ENCODE results near the gene CCDC27.
"Not testable (repeated sequence)": the region's sequence is repeated elsewhere in the genome, so short reads cannot be mapped to it uniquely, and the experiment has no call there.

The CCDC27 gene

DNA sequence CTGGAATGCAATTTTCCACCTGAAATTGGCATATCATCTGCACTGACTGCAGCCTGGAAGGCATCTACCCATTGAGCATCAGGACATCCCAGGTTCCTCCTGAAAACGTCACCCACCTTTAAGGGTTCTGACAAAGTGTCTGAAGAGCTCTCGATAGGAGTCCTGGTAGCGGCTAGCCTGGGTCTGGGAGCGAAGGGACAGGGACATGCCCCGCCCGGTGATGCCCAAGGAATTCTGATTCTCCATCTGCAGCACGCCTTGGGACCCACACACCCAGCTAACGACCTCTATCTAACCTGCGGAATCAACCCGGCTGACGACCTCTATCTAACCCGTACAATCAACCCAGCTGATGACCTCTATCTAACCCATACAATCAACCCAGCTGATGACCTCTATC lies 13.3 kb upstream of the CCDC27 start:
- DNase-seq = no peak

DNA sequence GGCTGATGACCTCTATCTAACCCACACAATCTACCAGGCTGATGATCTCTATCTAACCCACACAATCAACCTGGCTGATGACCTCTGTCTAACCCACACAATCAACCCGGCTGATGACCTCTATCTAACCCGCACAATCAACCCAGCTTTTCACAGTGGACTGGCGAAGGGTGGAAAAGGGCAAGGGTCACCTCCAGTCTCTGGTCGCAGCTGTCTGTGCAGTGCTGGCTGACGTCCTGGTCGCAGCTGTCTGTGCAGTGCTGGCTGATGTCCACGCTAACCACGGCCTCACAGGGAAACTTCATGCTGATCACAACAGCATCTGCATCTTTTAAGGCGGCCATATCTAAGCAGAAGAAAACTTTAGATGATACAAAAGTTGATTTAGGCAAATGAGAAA lies 12.2 kb upstream of the CCDC27 start:
- peak; percentile 25 for DNase-seq

DNA sequence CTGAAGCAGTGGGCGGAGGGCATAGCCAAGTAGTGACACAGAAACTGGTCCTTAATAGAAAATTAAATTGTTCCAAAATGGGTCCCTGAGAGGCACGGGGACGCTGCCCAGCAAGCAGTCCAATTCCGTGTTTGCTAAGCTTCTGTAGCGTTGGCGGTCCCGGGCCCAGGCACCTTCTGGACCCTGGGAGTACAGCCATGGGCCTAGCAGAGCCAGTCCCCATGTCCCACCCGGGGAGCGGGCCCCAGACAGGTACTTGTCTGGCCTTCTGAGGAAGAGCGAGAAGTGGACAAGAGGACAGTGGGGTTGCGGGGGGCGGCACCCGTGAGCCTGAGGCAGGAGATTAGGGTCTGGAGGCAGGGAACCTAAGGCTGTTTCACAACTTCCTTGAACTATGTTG lies 11.5 kb upstream of the CCDC27 start:
- DNase-seq = peak; percentile 7

DNA sequence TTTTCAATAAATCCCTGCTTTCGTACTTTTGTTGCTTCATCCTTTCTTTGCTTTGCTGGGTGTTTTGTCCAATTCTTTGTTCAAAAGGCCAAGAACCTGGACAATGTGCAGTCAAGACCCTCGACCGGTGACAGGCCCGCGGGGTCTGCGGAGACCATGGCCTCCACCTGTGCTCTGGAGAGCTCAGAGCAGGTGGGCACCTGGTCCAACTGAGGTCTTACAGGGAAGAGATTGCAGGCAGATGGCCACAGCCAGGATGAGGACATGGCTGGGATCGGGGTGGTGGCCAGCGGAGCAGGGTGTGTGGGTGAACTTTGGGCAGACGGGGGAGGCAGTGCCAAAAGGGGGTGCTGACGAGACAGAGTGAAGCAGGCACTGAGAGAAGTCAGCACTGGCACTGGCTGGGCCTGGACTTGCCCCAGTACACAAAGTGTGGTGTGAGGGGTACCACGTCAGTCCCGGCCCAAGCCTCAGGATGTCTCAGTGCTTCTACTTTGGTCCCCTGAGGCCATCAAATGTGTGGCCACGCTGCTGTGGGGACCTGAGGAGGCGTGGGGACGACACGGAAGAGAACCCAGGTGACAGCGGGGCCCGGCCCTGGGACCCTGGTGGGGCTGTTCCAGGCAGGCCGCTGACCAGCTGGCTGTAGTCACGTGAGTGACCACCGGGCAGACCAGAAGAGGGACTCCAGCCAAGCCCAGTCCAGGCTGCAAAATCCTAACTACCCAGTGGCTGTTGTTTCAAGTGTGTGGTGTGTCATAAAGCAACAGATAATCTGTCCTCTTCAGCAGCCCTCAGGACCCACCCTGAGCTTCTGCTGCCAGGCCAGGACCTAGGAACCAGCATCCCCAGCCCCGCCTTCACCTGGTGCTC lies 10.4 kb upstream of the CCDC27 start:
- DNase-seq = peak; percentile 12

DNA sequence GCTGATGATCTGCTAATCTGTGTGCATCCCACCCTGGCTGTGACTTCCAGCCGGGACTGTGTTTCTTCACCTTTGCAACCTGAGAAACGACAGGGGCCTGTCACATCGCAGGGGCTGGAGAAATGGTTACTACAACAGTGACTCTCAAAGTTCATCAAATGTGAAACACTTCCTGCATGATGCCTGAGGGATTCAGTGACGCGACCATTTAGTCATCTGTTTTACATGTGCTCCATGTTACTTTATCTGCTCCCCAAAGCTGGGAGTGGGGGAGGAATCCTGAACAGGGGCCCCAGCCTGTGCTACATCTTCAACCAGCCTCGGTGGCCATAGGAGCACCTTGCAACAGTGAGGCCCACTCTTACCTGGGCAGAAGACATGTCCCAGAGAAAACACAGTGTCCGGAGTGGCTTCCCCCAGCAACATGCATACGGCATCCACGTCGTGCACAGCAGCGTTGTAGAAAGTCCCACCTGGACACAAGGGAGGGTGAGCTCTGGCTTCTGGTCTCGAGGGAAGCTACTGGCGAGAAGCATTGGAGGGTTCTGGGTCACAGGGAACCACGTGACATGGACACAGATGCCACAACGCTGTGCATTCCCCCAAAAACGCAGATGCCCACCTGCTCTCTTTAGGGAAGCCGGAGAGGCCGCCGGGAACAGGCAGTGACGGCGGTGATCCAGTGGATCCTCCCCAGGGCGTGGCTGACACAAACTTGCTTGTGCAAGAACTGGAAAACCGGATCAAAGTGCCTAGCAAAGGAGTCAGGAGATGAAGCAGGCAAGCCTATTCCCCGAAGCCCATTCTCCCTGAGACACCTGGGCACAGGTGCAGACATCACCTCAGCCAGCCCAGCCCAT lies 9.6 kb upstream of the CCDC27 start:
- DNase-seq = peak; percentile 14

DNA sequence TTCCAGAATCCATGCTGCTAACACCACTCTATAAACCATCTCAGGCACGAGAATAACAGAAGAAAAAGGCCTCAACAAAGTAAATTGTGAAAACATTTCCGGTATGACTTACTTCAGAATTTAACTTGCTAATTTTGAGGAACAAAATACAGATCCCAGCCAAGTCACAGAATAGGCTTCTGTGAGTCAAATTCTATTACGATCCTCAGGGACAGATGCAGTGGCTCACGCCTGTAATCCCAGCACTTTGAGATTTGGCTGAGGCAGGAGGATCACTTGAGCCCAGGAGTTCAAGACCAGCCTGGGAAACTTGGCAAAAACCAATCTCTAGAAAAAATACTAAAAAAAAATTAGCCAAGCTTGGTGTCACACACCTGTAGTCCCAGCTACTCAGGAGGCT lies 8.8 kb upstream of the CCDC27 start:
- no peak for DNase-seq

DNA sequence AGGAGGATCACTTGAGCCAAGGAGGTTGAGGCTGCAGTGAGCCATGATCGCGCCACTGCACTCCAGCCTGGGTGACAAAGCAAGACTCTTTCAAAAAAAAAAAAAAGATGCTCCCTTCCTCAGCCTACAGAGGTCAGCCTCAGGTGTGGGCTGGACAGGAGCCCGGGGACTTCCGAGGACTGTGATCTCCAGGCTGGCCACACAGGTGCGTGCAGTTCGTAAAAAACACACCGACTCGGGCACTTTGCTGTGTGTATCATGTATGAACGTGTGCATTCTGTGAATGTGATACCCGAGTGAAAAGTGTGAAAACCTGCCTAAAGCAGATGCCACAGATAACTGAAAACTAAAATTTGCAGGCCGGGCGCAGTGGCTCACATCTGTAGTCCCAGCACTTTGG lies 8.4 kb upstream of the CCDC27 start:
- DNase-seq = peak; percentile 0

DNA sequence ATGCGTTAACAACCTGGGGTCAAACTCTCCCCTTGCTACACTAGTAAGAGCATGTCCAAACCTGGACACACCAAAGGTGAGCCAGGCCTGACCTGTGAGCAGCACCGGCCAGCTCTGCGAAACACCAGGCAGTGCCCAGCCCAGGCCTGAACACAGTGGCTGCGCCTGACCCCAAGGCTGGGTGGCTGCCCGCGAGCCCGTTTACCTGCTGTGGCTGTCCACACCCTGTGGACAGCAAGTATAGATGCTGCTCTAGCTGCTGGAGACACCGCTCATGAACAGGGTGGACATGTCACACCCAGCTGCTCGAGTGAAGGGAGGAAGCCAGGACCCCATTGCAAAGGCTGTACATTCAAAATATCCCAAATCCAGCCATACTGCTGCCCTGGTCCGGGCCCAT lies 7.6 kb upstream of the CCDC27 start:
- DNase-seq = peak; percentile 19

DNA sequence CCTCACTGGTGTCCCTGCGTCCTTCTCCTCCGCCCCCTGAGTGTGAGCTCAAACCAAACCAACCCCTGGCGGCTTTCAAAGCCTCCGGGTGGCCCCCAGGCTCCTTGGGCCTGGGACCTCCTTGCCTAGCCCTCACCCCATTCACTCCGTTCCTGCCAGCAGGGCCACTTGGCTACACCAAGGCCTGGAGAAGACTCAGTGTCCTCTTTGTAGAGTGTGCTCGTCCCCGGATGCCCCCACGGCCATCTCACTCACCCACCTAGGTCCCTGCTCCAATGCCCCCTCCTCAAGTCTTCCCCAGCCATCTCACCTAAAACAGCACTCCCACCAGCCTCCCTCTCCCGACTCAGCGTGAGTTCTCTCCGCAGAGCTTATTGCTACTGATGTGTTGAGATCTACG lies 7.2 kb upstream of the CCDC27 start:
- DNase-seq = peak; percentile 23

DNA sequence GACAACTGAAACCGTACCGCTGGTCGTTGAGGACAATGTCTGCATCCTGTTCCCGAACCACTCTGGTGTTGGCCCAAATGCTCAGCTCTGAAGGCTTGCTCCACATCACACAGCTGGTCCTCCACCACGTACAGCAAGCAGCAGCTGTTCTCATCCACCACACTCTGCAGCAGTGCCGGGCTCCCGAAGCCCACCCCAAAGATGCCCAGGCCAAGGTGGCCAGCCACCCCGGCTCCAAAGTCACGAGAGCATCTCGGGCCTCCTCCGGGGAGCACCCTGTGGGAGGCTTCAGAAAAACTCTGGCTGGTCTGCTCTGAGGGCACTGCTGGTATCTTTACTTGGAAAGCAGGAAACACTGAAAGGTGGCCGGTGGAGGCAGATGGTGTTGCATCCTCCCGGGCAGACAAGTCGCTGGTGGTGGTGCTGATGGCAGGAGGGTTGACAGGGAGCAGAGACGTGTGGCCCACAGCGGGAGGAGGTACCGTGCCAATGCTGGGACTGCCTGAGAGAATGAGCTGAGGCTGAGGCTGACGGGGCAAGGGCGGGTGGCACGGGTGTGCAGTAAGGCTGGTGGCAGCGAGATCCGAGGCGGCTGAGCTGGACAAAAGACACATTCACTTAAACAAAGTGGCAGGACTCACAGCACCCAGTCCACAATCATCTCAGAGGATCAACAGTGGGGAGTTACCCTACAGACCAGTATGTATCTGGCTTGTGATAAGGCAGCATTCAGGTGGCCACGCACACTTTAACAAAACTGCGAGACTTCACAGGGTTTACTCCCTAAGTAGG lies 6.5 kb upstream of the CCDC27 start:
- DNase-seq = peak; percentile 32

DNA sequence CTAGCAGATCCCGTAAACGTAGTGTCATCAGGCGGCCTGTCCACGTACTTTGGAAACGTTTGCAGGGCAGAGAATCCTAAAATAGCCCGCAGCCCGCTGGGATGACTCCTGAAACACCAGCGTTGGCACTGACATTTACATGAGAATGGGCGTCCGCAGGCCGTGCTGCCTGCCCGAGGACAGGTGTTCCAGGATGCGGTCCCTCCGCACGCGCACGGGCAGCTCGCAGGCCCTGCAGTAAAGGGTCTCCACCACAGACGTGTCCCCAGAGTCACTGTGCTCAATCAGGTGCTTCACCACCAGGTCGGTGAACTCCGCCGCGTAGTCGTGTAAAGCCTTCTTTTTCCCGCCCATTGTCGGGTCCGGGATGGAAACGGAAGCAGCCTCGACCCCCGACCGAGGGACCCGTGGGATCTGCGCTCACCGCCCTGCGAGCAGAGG lies 5.8 kb upstream of the CCDC27 start:
- peak; percentile 22 for DNase-seq

DNA sequence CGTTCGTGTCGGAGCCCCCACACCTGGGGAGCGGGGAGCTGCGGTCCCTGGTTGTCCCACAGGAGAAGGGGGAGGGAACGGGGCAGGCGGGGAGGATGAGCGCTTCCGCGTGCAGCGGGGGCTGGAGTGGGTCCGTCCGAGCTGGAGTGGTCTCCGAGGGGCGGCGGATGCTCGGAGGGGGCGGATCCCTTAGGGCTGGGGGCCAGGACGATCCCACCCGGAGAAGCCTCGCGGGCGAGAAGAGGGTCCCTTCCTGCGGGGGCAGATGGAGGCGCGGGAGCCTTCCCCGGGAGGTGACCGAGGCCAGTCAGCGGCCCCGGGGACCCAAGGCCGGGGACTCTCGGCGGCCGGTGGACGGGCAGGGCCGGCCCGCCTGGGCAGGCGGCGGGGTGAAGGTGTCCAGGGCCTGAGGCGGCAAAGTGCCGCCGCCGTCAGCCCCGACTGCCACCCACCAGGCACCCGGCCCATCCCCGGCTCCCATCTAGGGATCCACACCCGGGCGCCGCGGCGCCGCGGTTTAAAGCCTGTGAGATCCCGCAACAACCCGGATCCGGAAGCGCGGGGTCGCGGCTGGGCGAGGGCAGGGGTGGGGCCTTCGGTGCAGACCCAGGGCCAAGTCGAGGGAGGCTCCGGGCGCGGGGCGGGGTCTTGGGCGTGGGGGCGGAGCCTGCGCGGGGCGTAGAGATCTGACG lies 5.3 kb upstream of the CCDC27 start:
- peak; percentile 86 for DNase-seq

DNA sequence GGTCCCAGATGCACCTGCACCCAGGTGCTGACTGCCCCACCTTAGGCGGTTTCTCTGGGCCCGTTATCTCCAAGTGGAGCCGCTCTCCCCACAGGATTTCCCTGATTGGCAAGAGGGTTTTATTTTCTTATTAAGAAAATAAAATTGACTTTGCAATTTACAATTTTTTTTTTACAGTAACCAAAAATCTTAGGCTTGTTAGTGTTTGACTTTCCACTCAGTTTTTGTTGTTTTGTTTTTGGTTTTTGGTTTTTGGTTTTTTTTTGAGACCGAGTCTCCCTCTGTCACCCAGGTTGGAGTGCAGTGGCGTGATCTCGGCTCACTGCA lies 4.8 kb upstream of the CCDC27 start:
- DNase-seq = no peak

DNA sequence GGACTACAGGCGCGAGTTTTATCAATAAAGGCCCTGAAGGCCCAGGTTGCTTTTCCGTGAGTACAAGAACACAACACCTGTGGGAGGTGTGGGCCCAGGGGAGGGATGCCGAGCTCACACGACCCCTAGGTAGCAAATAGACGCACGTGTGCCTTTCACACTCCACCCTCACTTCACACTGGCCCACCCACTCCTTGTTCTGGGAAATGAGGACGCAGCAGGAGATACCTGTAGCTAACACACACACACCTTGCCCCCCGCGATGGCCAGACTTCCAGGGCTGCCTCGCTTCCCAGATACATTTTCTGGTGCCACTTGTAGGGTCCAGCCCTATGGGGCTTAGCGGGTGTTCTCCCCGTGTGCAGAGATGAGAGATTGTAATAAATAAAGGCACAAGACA lies 4.3 kb upstream of the CCDC27 start:
- DNase-seq = peak; percentile 25

DNA sequence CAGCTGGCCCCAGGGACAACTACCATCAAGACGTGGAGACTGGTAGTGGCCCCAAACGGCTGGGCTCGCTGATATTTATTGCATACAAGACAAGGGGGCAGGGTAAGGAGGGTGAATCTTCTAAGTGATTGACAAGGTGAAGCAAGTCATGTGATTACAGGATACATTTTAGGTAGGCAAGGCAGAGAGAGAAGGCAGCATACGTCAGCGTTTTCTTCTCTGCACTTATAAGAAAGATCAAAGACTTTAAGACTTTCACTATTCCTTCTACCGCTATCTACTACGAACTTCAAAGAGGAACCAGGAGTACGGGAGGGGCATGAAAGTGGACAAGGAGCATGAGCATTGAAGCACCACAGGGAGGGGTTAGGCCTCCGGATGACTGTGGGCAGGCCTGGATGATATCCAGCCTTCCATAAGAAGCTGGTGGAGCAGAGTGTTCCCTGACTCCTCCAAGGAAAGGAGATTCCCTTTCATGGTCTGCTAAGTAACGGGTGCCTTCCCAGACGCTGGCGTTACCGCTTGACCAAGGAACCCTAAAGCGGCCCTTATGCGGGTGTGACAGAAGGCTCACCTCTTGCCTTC lies 3.8 kb upstream of the CCDC27 start:
- not testable (repeated sequence) for DNase-seq

DNA sequence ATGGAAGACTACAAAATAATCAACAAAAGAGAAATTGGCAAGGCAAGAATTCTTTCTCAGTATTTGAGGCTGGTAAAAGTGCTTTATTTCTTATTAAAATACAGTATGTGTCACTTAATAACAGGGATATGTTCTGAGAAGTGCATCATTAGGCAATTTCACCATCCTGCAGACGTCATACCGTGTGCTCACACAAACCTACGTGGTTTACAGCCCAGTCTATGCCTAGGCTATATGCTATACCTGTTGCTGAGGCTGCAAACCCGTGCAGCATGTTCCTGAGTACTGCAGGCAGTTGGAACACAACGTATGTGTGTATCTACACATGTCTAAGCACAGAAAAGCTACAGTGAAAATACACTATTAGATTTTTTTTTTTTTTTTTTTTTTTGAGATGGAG lies 2.7 kb upstream of the CCDC27 start:
- DNase-seq = no peak

DNA sequence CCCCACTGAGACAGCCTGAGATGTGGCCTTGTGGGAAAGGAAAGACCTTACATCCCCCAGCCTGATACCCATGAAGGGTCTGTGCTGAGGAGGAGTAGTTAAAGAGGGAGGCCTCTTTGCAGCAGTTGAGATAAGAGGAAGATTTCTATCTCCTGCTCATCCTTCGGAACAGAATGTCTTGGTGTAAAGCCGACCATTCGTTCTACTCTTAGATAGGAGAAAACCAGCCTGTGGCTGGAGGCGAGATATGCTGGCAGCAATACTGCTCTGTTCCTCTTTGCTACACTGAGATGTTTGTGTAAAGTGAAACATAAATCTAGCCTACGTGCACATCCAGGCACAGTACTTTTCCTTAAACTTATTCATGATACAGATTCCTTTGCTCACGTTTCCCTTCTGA lies 1.5 kb upstream of the CCDC27 start:
- no peak for DNase-seq

DNA sequence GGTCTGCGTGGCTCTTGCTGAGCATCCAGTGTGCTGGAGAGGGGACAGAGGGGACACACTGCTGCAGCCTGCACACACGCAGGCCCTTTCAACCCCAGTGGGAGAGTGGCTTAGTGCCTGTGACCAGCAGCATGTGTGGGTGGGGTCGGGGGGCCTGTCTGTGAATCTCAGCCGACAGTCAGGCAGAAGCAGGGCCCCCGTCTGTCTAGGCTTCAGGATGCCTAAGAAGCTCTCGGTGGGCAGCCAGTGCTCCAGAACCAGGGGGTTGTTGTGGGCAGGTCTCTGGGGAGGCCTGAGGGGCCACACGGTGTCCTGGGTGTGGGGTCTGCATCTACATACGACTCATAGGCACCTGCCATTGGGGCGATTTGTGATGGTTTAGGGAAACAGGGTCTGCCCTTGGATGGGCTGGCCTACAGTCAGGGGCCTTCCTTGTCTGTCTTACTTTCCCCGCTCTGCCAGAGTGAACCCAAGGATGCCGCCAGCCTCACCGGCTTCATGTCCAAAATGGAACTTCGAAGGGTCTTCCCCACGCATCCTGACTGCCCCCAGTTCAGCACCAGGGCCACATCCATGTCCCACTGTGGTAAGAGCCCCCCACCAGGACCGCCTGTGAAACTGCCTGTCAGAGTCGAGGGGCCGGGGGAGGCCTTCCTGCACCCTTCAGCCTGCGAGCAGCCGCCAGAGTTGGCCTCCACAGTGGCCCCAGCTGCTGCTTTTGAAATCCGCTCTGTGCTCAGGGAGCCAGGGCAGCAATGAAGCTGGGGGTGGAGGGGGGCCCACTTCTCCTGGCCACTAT lies 1.6 kb downstream of the CCDC27 start:
- DNase-seq = peak; percentile 16

DNA sequence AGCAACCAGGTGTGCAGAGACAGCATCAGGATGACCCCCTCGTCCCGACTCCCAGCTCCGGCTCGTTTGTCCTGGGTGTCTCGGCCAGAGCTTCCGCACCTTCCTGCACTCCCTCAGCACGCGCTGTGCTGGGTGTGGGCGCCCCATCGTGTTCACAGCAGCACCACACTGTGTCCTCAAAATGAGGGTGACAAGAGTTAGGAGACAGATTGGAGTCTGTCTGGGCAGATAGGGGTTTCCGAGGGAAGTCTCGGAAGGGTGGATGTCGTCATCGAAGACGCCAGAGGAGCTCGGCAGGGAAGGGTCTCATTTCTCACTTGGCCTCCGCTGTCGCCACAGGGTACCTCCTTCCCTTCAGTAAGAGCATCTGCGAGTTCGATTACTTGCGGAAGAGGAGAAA lies 4.1 kb downstream of the CCDC27 start:
- DNase-seq = peak; percentile 5

DNA sequence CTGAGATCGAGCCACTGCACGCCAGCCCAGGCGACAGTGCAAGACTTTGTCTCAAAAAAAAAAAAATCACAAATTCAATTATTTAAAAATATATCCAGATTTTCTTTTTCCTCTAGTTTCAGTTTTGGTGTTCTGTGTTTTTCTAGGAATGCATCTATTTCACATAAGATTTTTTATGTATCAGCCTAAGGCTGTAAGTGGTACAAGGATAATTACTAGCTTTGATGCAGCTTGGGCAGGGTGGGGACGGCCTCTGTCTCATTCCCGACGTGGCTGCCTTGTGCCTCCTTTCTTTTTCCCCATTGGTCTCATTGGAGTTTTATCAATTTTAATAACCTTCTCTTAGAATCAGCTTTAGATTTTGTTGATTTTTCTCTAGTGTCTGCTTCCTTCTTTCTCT lies 6.9 kb downstream of the CCDC27 start:
- peak; percentile 11 for DNase-seq

DNA sequence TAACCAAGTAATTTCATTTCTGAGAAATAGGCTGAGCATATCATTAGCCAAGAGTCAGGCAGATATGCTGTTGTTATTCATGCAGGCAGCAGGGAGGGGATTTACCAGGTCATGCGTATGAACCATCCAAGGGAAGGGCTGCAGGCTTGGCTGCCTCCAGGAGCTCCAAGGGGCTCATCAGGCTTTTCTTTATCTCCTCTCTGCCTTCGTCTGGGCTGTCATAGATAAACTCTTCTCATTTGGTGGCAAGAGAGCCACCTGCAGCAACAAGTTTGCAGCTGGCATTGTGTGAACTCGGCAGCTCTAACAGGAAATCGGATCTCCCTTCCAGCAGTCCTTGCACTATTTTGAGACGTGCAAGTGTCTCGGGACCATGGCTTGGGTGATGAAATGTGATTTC lies 7.5 kb downstream of the CCDC27 start:
- peak; percentile 7 for DNase-seq
